Middle frontal gyrus (tissue), 1 donor: ENCODE data around the gene CCR2.
"Not testable (repeated sequence)": the region's sequence is repeated elsewhere in the genome, so short reads cannot be mapped to it uniquely, and the experiment has no call there.

Source experiments
- DNase-seq: peaks from one replicate; pipeline ENCODE4 v3.0.0-alpha.2; 2015; ENCODE audit warnings: low spot score; ENCODE audit errors: extremely low spot score

Gene CCR2

GRCh38 chr3:46401579-46401978 lies 47.7 kb downstream of the CCR2 start:
- no peak for DNase-seq

- not testable (repeated sequence) for DNase-seq
Measured at GRCh38 chr3:46402902-46403301, 49.0 kb downstream of the CCR2 start.

- DNase-seq = no peak
Measured at GRCh38 chr3:46405301-46406019, 51.5 kb downstream of the CCR2 start.

- no peak for DNase-seq
Measured at GRCh38 chr3:46406443-46406787, 52.5 kb downstream of the CCR2 start.

- no peak for DNase-seq
Measured at GRCh38 chr3:46406788-46407611, 53.1 kb downstream of the CCR2 start, which contains the start of the genes CCR5AS and CCRL2. Gene CCR5AS (minus strand): TSS chr3:46407066. Gene CCRL2 (plus strand): TSS chr3:46407259. CDS start chr3:46408080, 821 bp downstream.

- DNase-seq = no peak
Measured at GRCh38 chr3:46407970-46408369, 54.1 kb downstream of the CCR2 start.

GRCh38 chr3:46408853-46409252 lies 54.9 kb downstream of the CCR2 start:
- DNase-seq = no peak

GRCh38 chr3:46409739-46410489 lies 56.0 kb downstream of the CCR2 start:
- DNase-seq = no peak
